HFFc6 (cell line): ENCODE data around the gene NOVA1. TPM values are rescaled to one million over a fixed set of nuclear protein-coding genes. Genes with fewer than 3 reads are reported as not detected.

Experiments used
- DNase-seq: peaks from one replicate; pipeline ENCODE4 v3.0.0-alpha.2; 2018
- H3K27ac Mint-ChIP-seq: 2 replicates; pipeline ENCODE4 v1.8.0; 2020; ENCODE audit warnings: mild to moderate bottlenecking, mixed read lengths
- H3K27me3 Mint-ChIP-seq: 2 replicates; pipeline ENCODE4 v1.8.0; 2021; ENCODE audit warnings: mild to moderate bottlenecking, moderate library complexity, mixed read lengths; ENCODE audit not compliant: insufficient read depth
- H3K36me3 Mint-ChIP-seq: 2 replicates; pipeline ENCODE4 v1.8.0; 2021; ENCODE audit warnings: low read depth, mixed read lengths
- H3K4me1 Mint-ChIP-seq: 2 replicates; pipeline ENCODE4 v1.8.0; 2020; ENCODE audit warnings: low read depth, mixed read lengths
- H3K4me3 Mint-ChIP-seq: 2 replicates; pipeline ENCODE4 v1.8.0; 2020; ENCODE audit warnings: mild to moderate bottlenecking, moderate library complexity, mixed read lengths
- H3K9me3 Mint-ChIP-seq: 2 replicates; pipeline ENCODE4 v1.8.0; 2020; ENCODE audit warnings: mild to moderate bottlenecking, mixed read lengths
- CTCF ChIP-seq: fragments of 200-600 bp; sonication (generic); IDR thresholded peaks from 2 replicates; pipeline ENCODE4 v1.5.0; 2021; ENCODE audit warnings: antibody characterized with exemption, mild to moderate bottlenecking
- total RNA-seq, 6 experiments: library from RNA; stranded (reverse); fragmentation: NEBNext Ultra II Directional; extraction: Animal tissue kit (Norgen Biotek cat#: 25700); gene quantifications; 2 replicates in 1 of 6; 3 replicates in 5 of 6; pipeline ENCODE4 v1.2.3, GENCODE V29; 2021

The NOVA1 gene
- total RNA-seq, 6 experiments from 2014 or later: not detected

- no peaks in the 10 kb centered on the region for H3K4me1 Mint-ChIP-seq
- H3K36me3 Mint-ChIP-seq: no peaks in the 10 kb centered on the region
- no peak for DNase-seq
- peaks cover 8% of the 10 kb centered on the region; the same call in 1 of the 2 replicates for H3K9me3 Mint-ChIP-seq
- no peak for TF ChIP-seq CTCF
- H3K27me3 Mint-ChIP-seq: peaks cover 1% of the 10 kb centered on the region; the same call in 1 of the 2 replicates
- no peak overlapping the region for H3K4me3 Mint-ChIP-seq
- H3K27ac Mint-ChIP-seq: no peak overlapping the region
Measured at GRCh38 chr14:26597071-26597588, 703 bp downstream of the NOVA1 start.

GRCh38 chr14:26596543-26597061, 1.2 kb downstream of the NOVA1 start:
- no peak for DNase-seq
- Mint-ChIP-seq H3K4me1 (no peaks in the 10 kb centered on the region), H3K36me3 (no peaks in the 10 kb centered on the region), H3K9me3 (peaks cover 6% of the 10 kb centered on the region; the same call in 1 of the 2 replicates), H3K27me3 (peaks cover 1% of the 10 kb centered on the region; the same call in 1 of the 2 replicates), H3K4me3 (no peak overlapping the region), H3K27ac (no peak overlapping the region)
- no peak for TF ChIP-seq CTCF

- no peak overlapping the region for H3K27ac Mint-ChIP-seq
- H3K36me3 Mint-ChIP-seq: no peaks in the 10 kb centered on the region
- no peak overlapping the region for H3K4me3 Mint-ChIP-seq
- TF ChIP-seq CTCF: no peak
- peaks cover 1% of the 10 kb centered on the region; the same call in 1 of the 2 replicates for H3K27me3 Mint-ChIP-seq
- no peaks in the 10 kb centered on the region for H3K4me1 Mint-ChIP-seq
- DNase-seq: no peak
- peaks cover 4% of the 10 kb centered on the region; the same call in 1 of the 2 replicates for H3K9me3 Mint-ChIP-seq
Measured at GRCh38 chr14:26595926-26596542, 1.8 kb downstream of the NOVA1 start.

GRCh38 chr14:26594756-26595545, 2.9 kb downstream of the NOVA1 start:
- TF ChIP-seq CTCF: no peak
- no peak for DNase-seq
- H3K9me3 Mint-ChIP-seq: peaks cover 4% of the 10 kb centered on the region; the same call in 1 of the 2 replicates
- no peaks in the 10 kb centered on the region for H3K4me1 Mint-ChIP-seq
- peaks cover 1% of the 10 kb centered on the region; the same call in 1 of the 2 replicates for H3K27me3 Mint-ChIP-seq
- H3K36me3 Mint-ChIP-seq: no peaks in the 10 kb centered on the region
- H3K27ac Mint-ChIP-seq: no peak overlapping the region
- no peak overlapping the region for H3K4me3 Mint-ChIP-seq

- peaks cover 1% of the 10 kb centered on the region; the same call in 1 of the 2 replicates for H3K27me3 Mint-ChIP-seq
- H3K9me3 Mint-ChIP-seq: peaks cover 4% of the 10 kb centered on the region; the same call in 1 of the 2 replicates
- no peak overlapping the region for H3K4me3 Mint-ChIP-seq
- no peaks in the 10 kb centered on the region for H3K4me1 Mint-ChIP-seq
- H3K36me3 Mint-ChIP-seq: no peaks in the 10 kb centered on the region
- no peak for TF ChIP-seq CTCF
- no peak overlapping the region for H3K27ac Mint-ChIP-seq
- no peak for DNase-seq
Measured at GRCh38 chr14:26594148-26594547, 3.7 kb downstream of the NOVA1 start.
